Measurements from ENCODE around the gene KRTAP4-8.

DNA sequence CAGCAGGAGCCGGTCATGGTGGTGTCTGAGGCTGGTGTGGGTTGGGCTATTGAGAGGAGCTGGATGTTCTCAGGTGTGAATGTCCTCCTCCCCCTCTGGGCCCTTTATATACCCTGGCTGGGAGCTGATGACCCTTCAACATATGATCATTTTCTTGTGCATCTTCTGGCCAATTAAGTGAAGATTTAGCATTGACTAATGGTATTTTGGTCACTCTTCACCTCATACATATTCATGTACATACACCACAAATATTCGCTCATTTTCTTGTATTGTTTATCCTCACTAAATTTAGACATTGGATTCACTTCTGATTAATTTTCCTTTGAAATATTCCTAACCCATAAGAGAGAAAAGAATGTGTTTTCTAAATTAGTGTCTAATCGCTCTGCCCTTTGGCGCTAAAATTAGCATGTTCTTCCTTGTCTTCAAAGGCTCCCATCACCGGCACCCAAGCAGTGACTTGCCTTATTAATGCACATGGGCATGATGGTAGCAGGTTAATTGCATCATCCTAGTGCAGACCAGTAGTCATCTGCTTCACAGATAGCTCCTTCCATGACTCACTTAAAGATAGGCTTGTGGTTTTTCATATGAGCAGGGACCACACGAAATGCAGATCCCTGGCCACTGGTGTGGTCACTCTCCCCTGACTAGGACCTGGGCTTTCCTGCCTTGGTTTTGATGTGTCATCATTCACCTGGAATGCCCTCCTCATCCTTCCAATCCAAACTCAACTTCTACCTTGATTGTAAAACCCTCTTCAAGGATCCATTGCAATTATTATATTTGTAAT lies 31.9 kb downstream of the KRTAP4-8 start, which contains the start of gene KRTAP2-4:
- TF ChIP-seq EZH2 (IDR thresholded peaks at IDR 0.05): no peak
- no peak for TF ChIP-seq EZH2phosphoT487 (IDR thresholded peaks at IDR 0.05)
